NCI-H2107 treated with DMSO at 0.1 percent for 48 hours (cell line): ENCODE measurements around the gene NCAN.
"Not testable (repeated sequence)": the region's sequence is repeated elsewhere in the genome, so short reads cannot be mapped to it uniquely, and the experiment has no call there.

Experiments
- DNase-seq: peaks from one replicate; lab custom pipeline; 2025; ENCODE audit not compliant: unreplicated experiment; lab: John Stamatoyannopoulos, UW

Gene NCAN

DNA sequence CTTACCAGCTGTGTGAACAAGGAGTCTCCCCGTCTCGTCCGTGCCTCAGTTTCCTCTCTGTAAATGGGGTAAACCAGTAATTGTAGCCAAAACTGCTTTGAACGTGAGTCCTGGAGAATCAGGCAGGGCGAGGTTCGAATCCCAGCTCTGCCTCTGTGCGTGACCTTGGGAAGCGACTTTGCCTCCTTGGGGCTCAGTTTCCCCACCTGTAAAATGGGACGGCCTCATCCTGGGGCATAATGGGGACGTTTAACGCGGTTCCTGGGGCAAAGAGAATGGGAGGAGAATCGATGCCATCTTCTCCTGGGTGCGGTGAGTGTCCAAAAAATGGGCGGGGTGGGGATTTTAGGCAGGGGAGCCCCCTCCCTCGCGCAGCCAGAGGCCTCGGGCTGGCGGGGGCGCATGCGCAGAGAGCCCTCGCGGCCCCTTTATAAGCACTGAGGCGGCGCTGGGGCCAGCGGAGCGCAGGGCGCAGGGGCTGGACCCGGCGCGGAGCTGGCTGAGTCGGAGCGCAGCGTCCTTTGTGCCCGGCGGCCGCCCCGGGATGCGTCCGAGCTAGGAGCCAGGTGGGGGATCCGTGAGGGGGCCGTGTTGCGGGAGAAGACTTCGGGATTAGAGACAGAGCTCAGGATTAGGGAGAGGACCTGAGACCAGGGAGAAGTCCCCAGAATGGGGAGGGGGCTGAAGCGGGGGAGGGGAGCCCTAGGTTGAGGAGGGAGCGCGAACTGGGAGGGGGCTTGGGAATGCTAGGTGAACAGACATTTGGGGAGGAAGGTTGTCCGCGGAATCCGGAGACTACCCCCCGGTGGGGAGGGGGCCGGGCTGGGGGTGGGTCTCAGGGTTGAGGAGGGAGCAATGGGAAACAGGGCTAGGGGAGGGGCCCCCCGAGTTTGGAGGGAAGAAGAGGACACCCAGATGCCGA is at the start of gene NCAN:
NCAN (plus strand) TSS at position 460 of the 922 bp plus-strand sequence. CDS start 4,996 bp downstream, outside the sequence.
- DNase-seq = no peak

DNA sequence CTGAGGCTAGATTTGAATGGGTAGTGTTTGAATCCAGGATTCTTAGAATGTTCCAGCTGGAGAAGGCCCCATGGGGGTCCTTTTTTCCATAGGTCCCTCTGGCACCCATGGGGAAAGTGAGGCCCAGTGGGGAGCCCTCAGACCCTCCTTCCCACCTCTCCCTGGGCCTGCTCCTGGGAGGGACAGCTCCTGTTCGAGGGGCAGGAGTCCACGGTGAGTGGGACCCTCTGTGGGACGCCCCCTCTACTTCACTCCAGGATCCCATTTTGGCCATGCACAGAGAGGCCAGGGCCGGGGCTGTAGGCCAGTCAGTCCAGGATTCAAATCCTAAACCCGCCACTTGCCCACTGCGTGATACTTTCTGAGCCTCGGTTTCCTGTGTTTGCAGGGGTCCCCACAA is 49.3 kb upstream of the NCAN start:
- no peak for DNase-seq

DNA sequence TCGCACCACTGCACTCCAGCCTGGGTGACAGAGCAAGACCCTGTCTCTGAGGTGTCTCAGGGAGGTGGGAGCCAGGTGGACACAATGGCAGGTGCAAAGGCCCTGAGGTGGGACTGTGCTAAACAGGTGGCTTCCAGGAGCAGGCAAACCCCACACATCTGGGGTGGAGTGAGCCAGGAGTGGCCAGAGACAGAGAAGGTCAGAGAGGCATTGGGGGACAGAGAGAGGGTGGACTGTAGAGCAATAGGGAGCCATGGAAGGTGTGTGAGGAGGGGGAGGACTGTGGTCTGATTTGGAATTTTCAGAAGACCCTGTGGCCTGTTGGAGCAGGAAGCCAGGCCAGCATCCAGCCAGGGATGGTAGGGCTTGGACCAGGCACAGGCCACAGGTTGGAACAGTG is 46.4 kb upstream of the NCAN start:
- DNase-seq = no peak

DNA sequence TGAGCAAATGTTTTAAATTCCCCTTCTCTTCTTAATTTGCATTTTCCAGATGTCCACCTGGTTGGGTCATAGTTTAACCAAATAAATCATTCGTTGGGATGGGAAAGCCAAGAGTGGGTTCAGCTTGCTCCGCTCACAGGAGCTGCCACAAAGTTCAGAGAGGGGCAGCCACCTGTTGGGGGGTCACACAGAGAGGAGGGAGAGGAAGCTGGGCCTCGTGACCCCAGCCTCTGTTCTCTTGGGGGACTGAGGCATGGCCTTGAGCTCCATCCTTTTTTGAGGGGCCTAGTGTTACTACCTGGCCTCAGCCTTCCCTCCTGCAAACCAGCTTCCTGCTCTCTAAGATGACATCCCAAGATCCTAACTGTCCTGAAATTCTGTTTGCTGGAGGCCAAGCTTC is 44.1 kb upstream of the NCAN start:
- no peak for DNase-seq

DNA sequence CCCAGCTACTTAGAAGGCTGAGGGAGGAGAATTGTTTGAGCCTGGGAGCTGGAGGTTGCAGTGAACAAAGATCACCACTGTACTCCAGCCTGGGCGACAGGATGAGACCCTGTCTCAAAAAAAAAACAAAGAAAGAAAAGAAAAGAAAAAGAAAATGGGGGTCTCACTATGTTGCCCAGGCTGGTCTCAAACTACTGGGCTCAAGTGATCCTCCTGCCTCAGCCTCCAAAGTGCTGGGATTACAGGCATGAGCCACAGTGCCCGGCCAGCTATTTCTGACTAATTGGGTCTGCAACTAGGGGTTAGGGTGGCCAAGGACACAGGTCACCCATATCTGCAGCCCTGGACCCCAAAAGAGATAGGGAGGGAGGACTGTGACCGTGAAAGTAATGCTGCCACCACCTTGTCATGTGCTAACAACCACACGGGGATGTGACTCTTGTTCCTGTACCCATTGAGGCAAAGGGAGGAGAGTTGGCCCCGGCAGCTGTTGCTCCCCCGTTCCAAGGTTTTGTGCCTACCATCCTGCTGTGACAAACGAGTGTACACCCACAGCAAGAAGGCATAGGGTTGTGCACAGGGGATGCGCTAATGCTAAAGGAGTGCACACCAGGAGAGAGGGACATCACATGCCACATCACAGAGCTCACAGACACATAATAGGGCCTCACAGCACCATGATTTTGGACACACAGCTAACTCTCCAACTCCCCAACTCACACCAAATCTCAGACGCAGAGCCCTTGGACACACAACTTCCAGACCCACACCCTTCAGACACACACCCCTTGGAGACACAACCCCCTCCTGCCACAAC is 42.3 kb upstream of the NCAN start:
- no peak for DNase-seq

DNA sequence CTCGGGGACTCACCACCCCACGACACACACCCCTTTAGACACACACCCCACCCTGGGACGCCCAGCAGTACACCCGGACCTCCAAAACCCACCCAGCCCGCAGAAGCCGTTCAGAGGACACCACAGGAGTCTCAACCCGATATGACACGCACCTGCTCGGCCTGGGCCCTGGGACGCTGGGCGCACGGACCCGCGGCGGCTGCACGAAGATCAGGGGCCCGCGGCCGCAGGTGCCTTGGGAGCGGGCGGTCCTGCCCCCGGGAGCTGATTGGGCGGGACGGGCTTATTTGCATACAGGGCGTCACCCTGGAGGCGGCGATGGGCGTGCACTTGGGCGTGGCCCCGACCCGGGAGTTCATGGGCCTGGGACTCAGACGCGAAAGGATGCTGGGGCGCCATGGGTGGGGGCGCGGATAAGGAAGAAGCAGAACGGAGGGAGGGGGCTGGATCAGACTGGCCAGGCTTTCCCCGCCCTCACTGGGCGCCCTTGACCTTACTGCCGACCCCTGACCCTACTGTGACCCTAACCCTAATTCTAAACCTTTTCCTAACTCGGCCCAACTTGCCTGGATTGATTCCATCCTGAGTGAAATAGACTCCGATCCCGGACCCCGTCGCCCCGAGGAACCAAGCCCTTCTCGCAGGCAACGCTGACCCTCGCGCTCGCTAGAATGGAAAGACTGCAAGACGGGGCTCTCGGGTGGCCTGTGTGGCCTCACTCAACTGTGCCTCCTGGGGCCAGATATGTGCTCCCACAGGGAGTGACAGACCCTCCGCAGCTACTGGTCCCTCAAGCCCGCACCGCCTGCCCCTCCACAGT is 41.5 kb upstream of the NCAN start, which contains the start of gene MEF2B:
MEF2B (minus strand) TSS at position 211 of the 820 bp plus-strand sequence. CDS start 19,528 bp downstream, outside the sequence.
- DNase-seq = peak; percentile 39

DNA sequence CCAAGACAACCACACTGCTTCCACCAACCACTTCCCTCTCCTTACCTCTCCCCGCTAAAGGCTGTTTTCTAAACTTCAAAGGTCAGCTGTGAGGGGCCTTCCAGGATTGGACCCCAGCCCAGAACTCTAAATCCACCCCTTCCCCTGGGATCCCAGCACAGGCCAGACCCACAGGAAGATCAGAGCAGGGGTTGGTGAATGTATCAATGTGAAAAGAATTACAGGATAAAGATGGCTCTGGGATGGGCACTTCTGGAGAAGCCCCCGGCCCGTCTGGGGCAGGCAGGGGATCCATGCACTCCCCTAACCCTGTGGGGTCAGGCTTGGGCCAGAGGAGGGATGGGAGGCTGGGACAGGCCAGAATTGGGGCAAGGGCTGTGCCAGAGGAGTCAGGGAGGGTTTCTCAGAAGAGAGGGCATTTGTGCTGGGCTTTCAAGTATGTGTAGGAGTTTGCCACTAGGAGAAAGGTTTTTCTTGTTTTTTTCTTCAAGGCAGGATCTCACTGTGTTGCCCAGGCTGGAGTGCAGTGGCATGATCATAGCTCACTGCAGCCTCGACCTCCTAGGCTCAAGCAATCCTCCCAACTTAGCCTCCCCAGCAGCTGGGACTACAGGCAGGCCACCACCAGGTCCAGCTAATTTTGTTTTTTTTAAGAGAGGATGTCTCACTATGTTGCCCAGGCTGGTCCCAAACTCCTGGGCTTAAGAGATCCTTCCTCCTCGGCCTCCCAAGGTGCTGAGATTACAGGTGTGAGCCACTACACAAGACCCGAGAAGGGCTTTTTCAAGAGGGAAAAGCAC is 40.7 kb upstream of the NCAN start:
- DNase-seq = no peak

DNA sequence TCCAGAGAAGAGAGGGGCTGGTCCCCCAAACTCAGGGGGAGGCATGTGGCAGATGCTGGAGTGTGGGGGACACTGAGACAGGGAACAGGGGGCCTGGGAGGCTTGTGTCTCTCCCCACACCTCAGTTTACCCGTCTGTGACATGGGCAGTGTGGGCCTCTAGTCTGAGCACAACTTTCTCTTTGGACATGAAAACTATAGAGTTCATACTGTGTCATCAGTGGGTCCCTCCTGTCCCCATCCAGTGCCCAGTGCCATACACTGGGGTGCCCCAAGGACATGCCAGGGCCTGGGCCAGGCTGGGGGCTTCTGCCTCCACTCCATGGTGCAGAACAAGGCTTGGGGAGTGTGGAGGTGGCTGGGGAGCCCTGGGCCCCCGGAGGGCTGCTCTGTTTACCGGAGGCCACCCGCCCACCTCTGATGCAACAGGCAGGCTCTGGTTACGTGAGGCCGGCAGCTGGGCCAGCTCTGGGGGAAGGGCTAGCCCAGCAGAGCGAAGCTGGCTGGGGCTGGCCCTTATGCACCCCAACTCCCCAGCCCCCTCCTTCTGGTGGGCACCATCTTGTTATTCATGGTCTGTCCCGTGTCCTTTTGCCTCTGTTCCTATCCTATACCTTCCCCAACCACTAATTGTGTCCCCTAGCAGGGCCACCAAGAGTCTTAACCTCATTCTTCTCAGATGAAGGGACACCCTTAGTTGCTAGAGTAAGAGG is 39.8 kb upstream of the NCAN start:
- DNase-seq = peak; percentile 18

DNA sequence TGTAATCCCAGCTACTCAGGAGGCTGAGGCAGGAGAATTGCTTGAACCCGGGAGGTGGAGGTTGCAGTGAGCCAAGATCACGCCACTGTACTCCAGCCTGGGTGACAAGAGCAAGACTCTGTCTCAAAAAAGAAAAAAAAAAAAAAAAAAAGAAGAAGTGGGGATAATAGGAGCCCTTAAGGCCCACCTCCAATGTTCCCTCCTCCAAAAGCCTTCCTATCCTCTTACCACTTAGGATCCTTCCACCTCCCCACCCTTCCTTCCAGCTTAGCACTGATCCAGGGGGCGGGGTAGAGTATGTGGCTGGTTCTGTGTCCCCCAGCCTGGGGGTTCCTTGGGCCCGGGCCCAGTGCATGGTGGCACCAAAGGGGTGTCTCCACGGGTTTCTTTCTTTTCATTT is 38.5 kb upstream of the NCAN start:
- not testable (repeated sequence) for DNase-seq

DNA sequence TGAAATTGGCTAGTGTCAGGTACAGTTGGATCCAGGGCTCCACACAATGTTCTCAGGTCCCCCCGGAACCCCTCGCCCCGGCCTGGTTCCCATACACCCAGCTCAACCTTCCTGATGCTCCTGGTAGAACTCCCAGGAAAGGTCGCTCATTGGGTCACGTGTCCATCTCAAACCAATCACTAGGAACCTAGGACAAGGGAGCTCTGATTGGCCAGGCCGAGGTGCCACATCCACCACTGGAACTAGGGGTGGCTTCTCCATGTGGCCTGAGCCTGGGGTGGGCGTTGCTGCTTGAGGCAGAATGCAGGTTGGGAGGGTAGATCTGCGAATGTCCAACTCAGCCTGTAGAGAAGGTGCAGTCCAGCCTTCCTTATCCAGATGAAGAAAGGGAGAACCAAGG is 34.8 kb upstream of the NCAN start:
- DNase-seq = no peak

DNA sequence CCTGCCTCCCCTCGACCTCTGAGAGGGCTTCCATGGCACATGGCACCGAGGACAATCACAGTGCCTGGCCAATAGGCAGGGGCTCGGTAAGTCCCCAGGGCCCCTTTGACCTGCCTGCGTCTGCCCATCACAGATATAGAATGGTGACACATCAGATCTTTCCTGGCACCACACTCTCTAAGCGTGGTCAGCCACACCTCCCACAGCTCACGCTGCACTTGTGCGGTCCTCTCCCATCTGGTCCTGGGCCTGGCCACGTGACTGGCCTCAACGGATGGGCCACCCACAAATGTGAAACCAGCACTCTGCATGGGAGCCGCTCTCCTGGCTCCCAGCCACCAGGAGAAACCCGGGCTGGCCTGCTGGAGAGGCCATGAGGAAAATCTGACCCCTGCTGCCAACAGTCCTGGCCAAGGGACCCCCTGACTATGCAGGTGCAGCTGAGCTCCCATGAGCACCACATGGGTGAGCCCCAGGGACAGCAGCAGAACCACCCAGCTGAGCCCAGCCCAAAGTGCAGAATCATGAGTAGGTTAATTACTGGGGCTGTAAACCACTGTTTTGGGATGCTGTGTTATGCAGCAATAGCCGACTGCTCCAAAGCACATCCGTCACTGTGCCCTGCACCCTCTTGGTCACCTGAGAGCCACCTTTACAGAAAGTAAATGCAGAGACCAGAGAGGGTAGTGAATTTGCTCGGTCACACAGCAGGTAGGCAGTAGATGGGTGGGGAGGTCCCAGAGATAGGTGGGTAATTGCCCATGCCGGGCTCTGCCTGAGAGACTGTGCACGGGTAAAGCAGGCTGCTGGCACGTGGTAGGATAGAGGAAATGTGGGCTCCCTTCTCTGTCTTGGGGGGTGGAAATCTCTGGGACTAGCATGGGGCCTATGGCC is 32.0 kb upstream of the NCAN start:
- no peak for DNase-seq

DNA sequence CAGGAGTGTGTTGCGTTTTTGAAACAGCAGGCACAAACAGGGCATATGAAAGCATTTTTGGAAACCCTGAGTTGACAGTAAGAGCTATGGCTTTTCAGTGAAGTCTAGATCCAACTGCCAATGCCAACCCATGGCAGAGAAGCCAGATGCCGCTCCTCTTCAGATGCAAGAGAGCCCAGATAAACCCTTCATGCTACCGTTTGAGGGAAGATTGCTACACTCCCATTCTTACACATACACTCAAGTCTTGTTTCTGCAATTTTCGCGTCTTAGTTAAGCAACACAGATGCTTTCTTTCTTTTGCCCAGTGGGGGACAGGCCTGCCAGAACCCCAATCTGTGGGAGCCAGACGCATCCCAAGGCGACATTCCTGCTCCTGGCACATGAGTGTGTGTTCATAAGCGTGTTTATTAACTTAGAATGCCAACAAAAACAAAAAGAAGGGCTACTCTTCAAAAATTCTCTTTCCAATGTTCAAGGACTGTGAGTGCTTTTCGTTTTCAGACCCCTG is 30.2 kb upstream of the NCAN start:
- no peak for DNase-seq

DNA sequence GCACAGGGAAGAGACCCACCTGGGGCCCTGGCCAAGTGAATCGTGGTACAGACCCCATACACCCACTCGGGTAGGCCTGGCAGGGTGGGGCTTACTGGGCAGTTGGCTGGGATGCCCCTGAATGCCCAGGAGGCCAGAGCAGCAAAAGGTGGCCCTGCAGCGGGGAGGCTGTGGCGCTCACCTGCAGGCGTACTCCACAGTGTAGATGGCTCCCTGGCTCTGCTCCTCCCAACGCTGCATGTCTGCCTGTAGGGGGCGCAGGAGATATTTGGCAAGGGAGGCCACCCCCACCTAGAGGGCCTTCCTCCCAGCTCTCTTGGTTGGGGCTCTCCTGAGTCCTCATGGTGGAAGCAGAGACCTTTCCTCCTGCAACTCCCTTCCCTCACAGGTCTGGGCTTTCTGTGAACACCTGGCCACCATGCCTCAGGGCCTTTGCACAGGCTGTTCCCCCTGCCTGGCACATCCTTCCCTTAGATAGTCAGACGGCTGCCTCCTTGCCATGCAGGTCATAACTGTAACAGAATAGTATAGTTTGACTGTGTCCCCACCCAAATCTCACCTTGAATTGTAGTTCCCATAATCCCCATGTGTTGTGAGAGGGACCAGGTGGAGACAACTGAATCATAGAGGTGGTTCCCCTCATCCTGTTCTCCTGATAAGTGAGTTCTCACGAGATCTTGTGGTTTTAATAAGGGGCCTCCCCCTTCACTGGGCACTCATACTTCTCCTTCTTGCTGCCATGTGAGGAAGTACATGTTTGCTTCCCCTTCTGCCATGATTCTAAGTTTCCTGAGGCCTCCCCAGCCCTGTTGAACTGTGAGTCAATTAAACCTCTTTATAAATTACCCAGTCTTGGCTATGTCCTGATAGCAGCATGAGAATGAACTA is 25.7 kb upstream of the NCAN start:
- DNase-seq = no peak

DNA sequence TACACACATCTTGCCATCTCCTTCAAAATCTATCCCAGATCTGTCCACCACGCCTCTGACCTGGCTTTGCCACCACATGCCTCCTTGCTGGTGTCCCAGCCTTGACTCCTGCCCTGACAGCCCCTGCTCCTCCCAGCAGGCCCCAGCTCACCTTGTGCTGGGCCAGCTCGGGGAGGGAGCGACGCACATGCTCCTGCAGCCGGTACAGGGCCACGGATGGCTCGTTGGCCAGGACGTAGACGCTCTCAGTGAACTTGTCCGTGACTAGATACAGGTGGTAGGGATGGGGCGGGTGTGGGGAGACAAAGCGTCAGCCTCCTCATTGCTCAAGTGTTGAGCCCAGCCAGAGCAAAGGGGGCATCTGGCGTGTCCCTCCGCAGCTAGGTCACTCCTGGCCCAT is 25.0 kb upstream of the NCAN start:
- DNase-seq = no peak

DNA sequence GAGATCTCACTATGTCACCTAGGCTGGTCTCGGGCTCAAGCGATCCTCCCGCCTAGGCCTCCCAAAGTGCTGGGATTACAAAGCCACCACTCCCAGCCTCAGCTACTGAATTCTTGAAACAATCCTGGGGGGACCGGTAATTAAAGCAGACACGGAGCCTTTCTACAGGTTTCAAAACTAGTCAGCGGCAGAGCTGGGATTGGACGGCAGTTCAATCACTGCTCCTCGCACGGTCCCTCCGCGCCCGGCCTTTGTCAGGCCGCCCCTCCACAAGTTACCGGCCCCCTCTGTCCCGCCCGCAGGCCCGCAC is 20.0 kb upstream of the NCAN start:
- DNase-seq = no peak

DNA sequence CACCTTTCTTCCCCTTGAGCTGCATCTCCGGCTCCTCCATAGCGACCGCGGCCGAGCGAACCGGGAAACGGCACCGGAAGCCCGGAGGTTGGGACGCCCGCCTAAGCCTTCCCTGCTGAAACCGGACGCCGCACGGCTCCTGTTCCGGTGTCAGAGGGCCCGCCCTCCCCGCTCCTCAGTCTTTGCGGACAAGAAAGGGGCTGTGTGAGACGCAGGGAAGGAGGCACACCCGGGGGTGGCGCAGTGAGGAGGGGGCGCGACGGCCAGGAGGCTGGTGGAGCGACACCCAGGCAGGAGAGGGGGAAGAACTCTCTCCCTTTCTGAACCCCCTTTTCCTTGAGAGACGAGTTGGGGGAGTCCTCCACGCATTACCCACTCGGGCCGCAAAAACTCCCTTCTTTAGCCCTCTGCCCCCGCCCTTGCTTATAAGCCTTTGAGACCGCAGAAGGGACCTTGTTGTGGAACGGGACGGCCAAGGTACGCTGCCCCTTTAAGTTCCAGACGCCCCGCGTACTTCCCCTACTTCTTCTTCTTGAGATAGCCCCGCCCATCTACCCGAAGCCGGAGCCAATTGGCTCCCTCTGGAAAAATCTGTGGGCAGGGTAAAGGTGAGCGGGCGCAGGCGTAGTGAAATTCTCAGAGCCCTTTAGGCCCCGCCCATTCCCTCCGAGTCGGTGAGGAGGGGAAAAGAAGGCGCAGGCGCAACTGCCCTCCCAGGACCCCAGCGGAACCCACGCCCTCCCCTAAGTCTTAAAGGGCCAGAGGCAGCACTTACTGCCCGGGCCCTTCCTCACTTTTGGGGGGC is 19.5 kb upstream of the NCAN start, which contains the start of the genes BORCS8 and RFXANK:
BORCS8 (minus strand) TSS at position 75 of the 805 bp plus-strand sequence; CDS start at position 40, 35 bp downstream.
RFXANK (plus strand) TSS at position 181 of the 805 bp plus-strand sequence. CDS start 1,689 bp downstream, outside the sequence.
- DNase-seq = peak; percentile 97
